Measurements from ENCODE around the gene INTS6L. TPM values are rescaled to one million over a fixed set of nuclear protein-coding genes. Genes with fewer than 3 reads are reported as not detected.

INTS6L gene
- total and polyA plus RNA-seq, 2 of the 8 experiments (the other 6 are each of a cell fraction or from before 2014, with no cell fraction given) = 4.1 to 5.2 TPM

DNA sequence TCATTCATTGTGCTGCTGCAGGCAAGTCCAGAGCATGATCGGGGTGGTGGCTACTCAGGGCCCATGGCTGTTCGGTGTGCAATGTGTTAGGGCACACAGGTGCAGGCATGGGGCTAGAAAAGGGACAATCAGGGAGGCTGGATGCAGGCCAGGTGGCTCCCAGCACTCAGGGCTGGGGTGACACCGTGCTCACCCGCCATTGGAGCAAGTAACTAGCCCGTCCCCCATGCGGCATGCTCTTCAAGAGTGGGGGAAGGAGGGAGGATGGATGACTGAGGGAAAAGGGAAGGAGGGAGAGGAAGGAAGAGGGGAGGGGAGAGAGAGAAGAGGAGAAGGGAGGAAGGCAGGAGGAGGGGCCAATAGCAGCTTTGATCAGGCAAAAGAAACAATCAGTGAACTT, 64.7 kb downstream of the INTS6L start:
- no peak overlapping the region for H2BK20ac ChIP-seq (ENCODE audit: low read length)
- no peak overlapping the region for H3K9ac ChIP-seq (replicated peaks in 1 of 4; ENCODE audit: extremely low read depth in 1 of 4, low read depth in 3 of 4, low read length in 3 of 4)
- no peak overlapping the region for H3K23ac ChIP-seq (ENCODE audit: insufficient read length)
- no peak overlapping the region for H2BK120ac ChIP-seq (replicated peaks; ENCODE audit: low read depth, low read length)
- DNase-seq (ENCODE audit: low read depth in 1 of 2, low spot score in 2 of 2) (no peak), FAIRE-seq (no peak)
- no peak overlapping the region for H3K4ac ChIP-seq (replicated peaks; ENCODE audit: insufficient read length, low read depth, low read length)
- H3K79me1 ChIP-seq (ENCODE audit: low read depth, low read length) = no peaks in the 10 kb centered on the region
- H4K20me1 ChIP-seq (replicated peaks in 1 of 2; ENCODE audit: control insufficient read depth in 1 of 2, insufficient read depth in 2 of 2, low read length in 2 of 2) = no peaks in the 10 kb centered on the region
- no peak overlapping the region for H3K4me3 ChIP-seq (ENCODE audit: extremely low read depth in 1 of 4, insufficient read depth in 2 of 4, low read depth in 3 of 4, low read length in 4 of 4)
- no peak overlapping the region for H2BK5ac ChIP-seq (ENCODE audit: low read depth, low read length)
- no peaks in the 10 kb centered on the region for H3K23me2 ChIP-seq (ENCODE audit: low read depth, low read length)
- H3K36me3 ChIP-seq (ENCODE audit: control insufficient read depth in 2 of 4, insufficient read depth in 4 of 4, low read length in 3 of 4) = no peaks in the 10 kb centered on the region
- H4K91ac ChIP-seq (replicated peaks; ENCODE audit: insufficient read length, low read length) = no peak overlapping the region
- H3K27ac ChIP-seq (ENCODE audit: low read depth, low read length) = no peak overlapping the region
- H3K9me3 ChIP-seq (ENCODE audit: insufficient read depth in 2 of 2, low read depth in 1 of 2, low read length in 1 of 2) = no peaks in the 10 kb centered on the region
- no peak overlapping the region for H4K8ac ChIP-seq (ENCODE audit: extremely low read depth, insufficient read depth, low read length)
- H2AK5ac ChIP-seq (ENCODE audit: low read depth, low read length) = no peak overlapping the region
- H3K79me2 ChIP-seq (ENCODE audit: control insufficient read depth in 1 of 2, insufficient read depth in 2 of 2, low read length in 2 of 2) = no peaks in the 10 kb centered on the region
- no peak overlapping the region for H3K18ac ChIP-seq (ENCODE audit: extremely low read depth, low read length)
- no peaks in the 10 kb centered on the region for H3K27me3 ChIP-seq (replicated peaks in 1 of 4; ENCODE audit: control insufficient read depth in 3 of 4, extremely low read depth in 1 of 4, insufficient read depth in 3 of 4, low read length in 3 of 4)
- ChIA-PET CTCF (ENCODE audit: partially characterized antibody) (no interaction called here), POLR2A (ENCODE audit: partially characterized antibody) (no interaction called here)
- no peaks in the 10 kb centered on the region for H3K4me1 ChIP-seq (replicated peaks in 1 of 4; ENCODE audit: control insufficient read depth in 3 of 4, insufficient read depth in 4 of 4, low read length in 3 of 4)
- TF ChIP-seq CBX5 (IDR thresholded peaks at IDR 0.05; ENCODE audit: low read depth, low read length) (no peak), POU5F1 (IDR thresholded peaks at IDR 0.05; ENCODE audit: low read depth, low read length) (no peak), TBP (IDR thresholded peaks at IDR 0.05; ENCODE audit: low read depth, low read length) (no peak), SP4 (IDR thresholded peaks at IDR 0.05; ENCODE audit: low read length) (no peak), BCL11A (IDR thresholded peaks at IDR 0.05; ENCODE audit: low read depth in 2 of 2, low read length in 2 of 2) (no peak), SIN3A (conservative IDR thresholded peaks at IDR 0.05 in 1 of 2, IDR thresholded peaks at IDR 0.05 in 1 of 2; ENCODE audit: low read depth in 1 of 2, low read length in 2 of 2) (no peak), EZH2 (IDR thresholded peaks at IDR 0.05; ENCODE audit: low read depth, low read length, severe bottlenecking) (no peak), FOSL1 (IDR thresholded peaks at IDR 0.05; ENCODE audit: insufficient read depth, low read depth, low read length) (no peak)
- no peak overlapping the region for H3K4me2 ChIP-seq (ENCODE audit: insufficient read depth in 1 of 2, low read depth in 2 of 2, low read length in 2 of 2)
- H4K5ac ChIP-seq (ENCODE audit: insufficient read length, low read depth, low read length) = no peak overlapping the region
- no peak overlapping the region for H2AFZ ChIP-seq (ENCODE audit: low read length)
- H3K14ac ChIP-seq (ENCODE audit: insufficient read length) = no peak overlapping the region
- 58% methylated on average over 2 of the region's 6 CpGs; no CpG with 5 or more reads in 1 of the 2 experiments for WGBS, 2 experiments (ENCODE audit: extremely low coverage in 1 of 2, insufficient coverage in 1 of 2, insufficient read length in 1 of 2, insufficient replicate concordance in 2 of 2, low coverage in 1 of 2, low lambda C conversion rate in 2 of 2, missing lambda C conversion rate in 1 of 2)
- no peak overlapping the region for H3K56ac ChIP-seq (replicated peaks; ENCODE audit: insufficient read length, low read depth, low read length)
- H2BK15ac ChIP-seq (ENCODE audit: low read length) = no peak overlapping the region
- no peak overlapping the region for H2BK12ac ChIP-seq (ENCODE audit: low read depth, low read length)
